ENCODE measurements around the gene PNPLA7.

The PNPLA7 gene

GRCh38 chr9:137524981-137525317 lies 25.3 kb downstream of the PNPLA7 start:
- no peaks in the 10 kb centered on the region; the same call in 1 of the 2 replicates for H4K20me1 ChIP-seq (ENCODE audit: insufficient read depth, low read length)
- H3K4me3 ChIP-seq (ENCODE audit: low read depth in 1 of 2, low read length in 2 of 2) = no peak overlapping the region
- H3K27ac ChIP-seq (ENCODE audit: low read length) = no peak overlapping the region
- no peak overlapping the region for H3K9ac ChIP-seq (ENCODE audit: low read depth, low read length)
- H3K36me3 ChIP-seq (ENCODE audit: insufficient read depth, low read length) = no peaks in the 10 kb centered on the region
- H3K4me1 ChIP-seq (ENCODE audit: insufficient read depth, low read length) = no peaks in the 10 kb centered on the region
- no peaks in the 10 kb centered on the region for H3K27me3 ChIP-seq (ENCODE audit: insufficient read depth, low read length, poor library complexity)
- H3K9me3 ChIP-seq (ENCODE audit: insufficient read depth, low read length, severe bottlenecking) = no peaks in the 10 kb centered on the region
- DNase-seq (no peak), ATAC-seq (ENCODE audit: insufficient read depth, low read depth) (no peak)
- TF ChIP-seq EZH2 (IDR thresholded peaks at IDR 0.05; ENCODE audit: borderline replicate concordance, low read depth, low read length, severe bottlenecking) (no peak), CTCF (IDR thresholded peaks at IDR 0.05; ENCODE audit: borderline replicate concordance, extremely low read depth, low read length, poor library complexity, severe bottlenecking) (no peak)
- no peak overlapping the region for H3K4me2 ChIP-seq (ENCODE audit: insufficient read depth, low read length)
- H2AFZ ChIP-seq (ENCODE audit: low read depth, low read length) = no peak overlapping the region
- H3K79me2 ChIP-seq (ENCODE audit: insufficient read depth, low read length) = no peaks in the 10 kb centered on the region

- Histone ChIP-seq H3K9ac (ENCODE audit: low read depth, low read length) (no peak overlapping the region), H2AFZ (ENCODE audit: low read depth, low read length) (no peak overlapping the region), H3K36me3 (ENCODE audit: insufficient read depth, low read length) (no peaks in the 10 kb centered on the region), H3K79me2 (ENCODE audit: insufficient read depth, low read length) (no peaks in the 10 kb centered on the region), H3K9me3 (ENCODE audit: insufficient read depth, low read length, severe bottlenecking) (no peaks in the 10 kb centered on the region), H3K27ac (ENCODE audit: low read length) (no peak overlapping the region), H4K20me1 (ENCODE audit: insufficient read depth, low read length) (no peaks in the 10 kb centered on the region; the same call in 1 of the 2 replicates), H3K27me3 (ENCODE audit: insufficient read depth, low read length, poor library complexity) (no peaks in the 10 kb centered on the region), H3K4me2 (ENCODE audit: insufficient read depth, low read length) (no peak overlapping the region), H3K4me3 (ENCODE audit: low read depth in 1 of 2, low read length in 2 of 2) (no peak overlapping the region), H3K4me1 (ENCODE audit: insufficient read depth, low read length) (no peaks in the 10 kb centered on the region)
- ATAC-seq (ENCODE audit: insufficient read depth, low read depth) (no peak), DNase-seq (no peak)
- no peak for TF ChIP-seq CTCF (IDR thresholded peaks at IDR 0.05; ENCODE audit: borderline replicate concordance, extremely low read depth, low read length, poor library complexity, severe bottlenecking)
- no peak for TF ChIP-seq EZH2 (IDR thresholded peaks at IDR 0.05; ENCODE audit: borderline replicate concordance, low read depth, low read length, severe bottlenecking)
Observed at GRCh38 chr9:137524161-137524980, 25.8 kb downstream of the PNPLA7 start.

GRCh38 chr9:137522746-137523455 lies 27.3 kb downstream of the PNPLA7 start:
- H3K9ac ChIP-seq (ENCODE audit: low read depth, low read length) = no peak overlapping the region
- no peaks in the 10 kb centered on the region for H3K79me2 ChIP-seq (ENCODE audit: insufficient read depth, low read length)
- no peak overlapping the region for H3K4me3 ChIP-seq (ENCODE audit: low read depth in 1 of 2, low read length in 2 of 2)
- H2AFZ ChIP-seq (ENCODE audit: low read depth, low read length) = no peak overlapping the region
- H3K27ac ChIP-seq (ENCODE audit: low read length) = no peak overlapping the region
- no peaks in the 10 kb centered on the region; the same call in 1 of the 2 replicates for H4K20me1 ChIP-seq (ENCODE audit: insufficient read depth, low read length)
- no peaks in the 10 kb centered on the region for H3K4me1 ChIP-seq (ENCODE audit: insufficient read depth, low read length)
- no peaks in the 10 kb centered on the region for H3K36me3 ChIP-seq (ENCODE audit: insufficient read depth, low read length)
- TF ChIP-seq EZH2 (IDR thresholded peaks at IDR 0.05; ENCODE audit: borderline replicate concordance, low read depth, low read length, severe bottlenecking) (no peak), CTCF (IDR thresholded peaks at IDR 0.05; ENCODE audit: borderline replicate concordance, extremely low read depth, low read length, poor library complexity, severe bottlenecking) (no peak)
- no peaks in the 10 kb centered on the region for H3K27me3 ChIP-seq (ENCODE audit: insufficient read depth, low read length, poor library complexity)
- no peaks in the 10 kb centered on the region for H3K9me3 ChIP-seq (ENCODE audit: insufficient read depth, low read length, severe bottlenecking)
- no peak overlapping the region for H3K4me2 ChIP-seq (ENCODE audit: insufficient read depth, low read length)
- no peak for DNase-seq
- no peak for ATAC-seq (ENCODE audit: insufficient read depth, low read depth)
